MM.1S (cell line): Measurements from ENCODE around the gene ACKR3.

ENCODE experiments used
- DNase-seq: peaks from one replicate; pipeline ENCODE4 v3.0.0-alpha.2; 2015
- H2AFZ ChIP-seq: fragments of 300-600 bp; sonication (generic); 2 replicates; pipeline ENCODE4 v1.6.0; 2016; ENCODE audit warnings: antibody characterized with exemption, low read length
- H3F3A ChIP-seq: fragments of 300-600 bp; sonication (generic); 2 replicates; pipeline ENCODE4 v1.6.1; 2016; ENCODE audit warnings: mild to moderate bottlenecking, antibody characterized with exemption, low read length, moderate library complexity, mixed read lengths; ENCODE audit not compliant: insufficient read depth
- H3K27ac ChIP-seq: fragments of 300-600 bp; sonication (generic); 2 replicates; pipeline ENCODE4 v1.5.1; 2016; ENCODE audit warnings: mild to moderate bottlenecking, low read length
- H3K27me3 ChIP-seq: fragments of 300-600 bp; sonication (generic); replicated peaks from 2 replicates; pipeline ENCODE4 v1.6.0; 2016; ENCODE audit warnings: low read length; ENCODE audit not compliant: insufficient read depth
- H3K36me3 ChIP-seq: fragments of 300-600 bp; sonication (generic); replicated peaks from 2 replicates; pipeline ENCODE4 v1.6.1; 2016; ENCODE audit warnings: mild to moderate bottlenecking, low read length, mixed read lengths; ENCODE audit not compliant: insufficient read depth
- H3K4me1 ChIP-seq: fragments of 300-600 bp; sonication (generic); 2 replicates; pipeline ENCODE4 v1.6.1; 2016; ENCODE audit warnings: low read length, mixed read lengths
- H3K4me2 ChIP-seq: fragments of 300-600 bp; sonication (generic); 2 replicates; pipeline ENCODE4 v1.6.0; 2016; ENCODE audit warnings: low read depth, low read length
- H3K4me3 ChIP-seq: fragments of 300-600 bp; sonication (generic); 2 replicates; pipeline ENCODE4 v1.5.1; 2016; ENCODE audit warnings: low read length, mixed read lengths
- H3K79me2 ChIP-seq: fragments of 300-600 bp; sonication (generic); 2 replicates; pipeline ENCODE4 v1.6.1; 2016; ENCODE audit warnings: mixed run types, low read length, mixed read lengths
- H3K9ac ChIP-seq: fragments of 300-600 bp; sonication (generic); 2 replicates; pipeline ENCODE4 v1.6.1; 2016; ENCODE audit warnings: low read length, mixed read lengths
- H3K9me2 ChIP-seq: fragments of 300-600 bp; sonication (generic); replicated peaks from 2 replicates; pipeline ENCODE4 v1.6.1; 2016; ENCODE audit warnings: mild to moderate bottlenecking, low read length, mixed read lengths; ENCODE audit not compliant: insufficient read depth
- H3K9me3 ChIP-seq: fragments of 300-600 bp; sonication (generic); replicated peaks from 2 replicates; pipeline ENCODE4 v1.6.1; 2016; ENCODE audit warnings: mild to moderate bottlenecking, low read length, mixed read lengths; ENCODE audit not compliant: insufficient read depth
- H4K20me1 ChIP-seq: fragments of 300-600 bp; sonication (generic); 2 replicates; pipeline ENCODE4 v1.6.1; 2016; ENCODE audit warnings: mild to moderate bottlenecking, low read length, moderate library complexity, mixed read lengths; ENCODE audit not compliant: insufficient read depth
- EZH2 ChIP-seq: fragments of 300-600 bp; sonication (generic); optimal IDR thresholded peaks from 2 replicates; pipeline ENCODE3; 2017; ENCODE audit warnings: low read depth, mild to moderate bottlenecking, antibody characterized with exemption, low read length, mixed read lengths
- EZH2phosphoT487 ChIP-seq: fragments of 300-600 bp; sonication (generic); IDR thresholded peaks from 2 replicates; pipeline ENCODE4 v1.6.1; 2018; ENCODE audit warnings: antibody characterized with exemption, low read length
- TF ChIP-seq, protein P1 (sequence below): fragments of 300-600 bp; sonication (generic); IDR thresholded peaks from 2 replicates; pipeline ENCODE4 v1.5.1; 2016; ENCODE audit warnings: antibody characterized with exemption, low read length, mixed read lengths

Gene ACKR3

DNA sequence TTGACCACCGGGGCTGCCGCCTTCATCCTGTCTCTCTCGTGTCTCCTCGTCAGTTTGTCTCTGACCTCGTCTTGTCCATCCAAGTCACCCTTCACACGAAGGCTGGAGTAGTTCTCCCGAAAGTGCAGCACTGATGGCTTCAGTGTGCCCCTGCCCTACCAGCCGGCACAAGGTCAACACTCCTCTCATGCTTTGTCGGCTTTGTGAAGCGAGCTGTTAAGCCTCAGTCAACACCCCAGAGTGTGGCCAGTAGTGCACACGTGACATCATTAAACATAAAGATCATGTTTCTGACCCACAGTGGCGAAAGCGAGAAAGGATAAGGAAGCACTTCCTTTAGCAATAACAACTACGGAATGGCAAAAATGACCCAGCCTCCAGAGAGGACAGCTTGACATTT is 23.2 kb downstream of the ACKR3 start:
- no peaks in the 10 kb centered on the region for H3K9me3 ChIP-seq
- no peaks in the 10 kb centered on the region for H3K9me2 ChIP-seq
- H3K4me3 ChIP-seq, result no peak overlapping the region
- H3K27ac ChIP-seq, result no peak overlapping the region
- no peaks in the 10 kb centered on the region for H3K4me1 ChIP-seq
- H3K4me2 ChIP-seq, result no peak overlapping the region
- TF ChIP-seq, protein P1, sequence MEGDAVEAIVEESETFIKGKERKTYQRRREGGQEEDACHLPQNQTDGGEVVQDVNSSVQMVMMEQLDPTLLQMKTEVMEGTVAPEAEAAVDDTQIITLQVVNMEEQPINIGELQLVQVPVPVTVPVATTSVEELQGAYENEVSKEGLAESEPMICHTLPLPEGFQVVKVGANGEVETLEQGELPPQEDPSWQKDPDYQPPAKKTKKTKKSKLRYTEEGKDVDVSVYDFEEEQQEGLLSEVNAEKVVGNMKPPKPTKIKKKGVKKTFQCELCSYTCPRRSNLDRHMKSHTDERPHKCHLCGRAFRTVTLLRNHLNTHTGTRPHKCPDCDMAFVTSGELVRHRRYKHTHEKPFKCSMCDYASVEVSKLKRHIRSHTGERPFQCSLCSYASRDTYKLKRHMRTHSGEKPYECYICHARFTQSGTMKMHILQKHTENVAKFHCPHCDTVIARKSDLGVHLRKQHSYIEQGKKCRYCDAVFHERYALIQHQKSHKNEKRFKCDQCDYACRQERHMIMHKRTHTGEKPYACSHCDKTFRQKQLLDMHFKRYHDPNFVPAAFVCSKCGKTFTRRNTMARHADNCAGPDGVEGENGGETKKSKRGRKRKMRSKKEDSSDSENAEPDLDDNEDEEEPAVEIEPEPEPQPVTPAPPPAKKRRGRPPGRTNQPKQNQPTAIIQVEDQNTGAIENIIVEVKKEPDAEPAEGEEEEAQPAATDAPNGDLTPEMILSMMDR, result no peak
- TF ChIP-seq EZH2phosphoT487, result no peak
- TF ChIP-seq EZH2, result no peak
- H3K79me2 ChIP-seq, result no peaks in the 10 kb centered on the region
- no peak overlapping the region for H2AFZ ChIP-seq
- no peak for DNase-seq
- no peaks in the 10 kb centered on the region for H3K27me3 ChIP-seq
- no peaks in the 10 kb centered on the region for H4K20me1 ChIP-seq
- H3F3A ChIP-seq, result no peaks in the 10 kb centered on the region
- H3K9ac ChIP-seq, result no peak overlapping the region
- H3K36me3 ChIP-seq, result no peaks in the 10 kb centered on the region

DNA sequence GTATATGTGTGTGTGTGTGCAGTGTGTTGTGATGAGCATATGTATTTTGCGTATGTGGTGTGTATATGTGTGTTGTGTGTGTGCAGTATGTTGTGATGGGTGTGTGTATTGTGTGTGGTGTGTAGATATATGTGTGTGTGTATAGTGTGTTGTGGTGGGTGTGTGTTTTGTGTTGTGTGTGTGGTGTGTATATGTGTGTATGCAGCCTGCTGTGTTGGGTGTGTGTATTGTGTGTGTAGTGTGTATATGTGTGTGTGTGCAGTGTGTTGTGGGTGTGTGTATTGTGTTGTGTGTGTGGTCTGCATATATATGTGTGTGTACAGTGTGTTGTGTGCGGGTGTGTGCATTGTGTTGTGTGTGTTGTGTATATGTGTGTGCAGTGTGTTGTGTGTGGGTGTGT is 23.9 kb downstream of the ACKR3 start:
- no peak overlapping the region for H2AFZ ChIP-seq
- H3K4me3 ChIP-seq, result no peak overlapping the region
- H3K9me3 ChIP-seq, result no peaks in the 10 kb centered on the region
- H3K9me2 ChIP-seq, result no peaks in the 10 kb centered on the region
- no peaks in the 10 kb centered on the region for H3K36me3 ChIP-seq
- no peaks in the 10 kb centered on the region for H3K27me3 ChIP-seq
- H3K27ac ChIP-seq, result no peak overlapping the region
- H3K4me1 ChIP-seq, result no peaks in the 10 kb centered on the region
- TF ChIP-seq EZH2 (no peak), EZH2phosphoT487 (no peak)
- TF ChIP-seq, protein P1, result no peak
- H3K4me2 ChIP-seq, result no peak overlapping the region
- no peak overlapping the region for H3K9ac ChIP-seq
- no peaks in the 10 kb centered on the region for H3K79me2 ChIP-seq
- H3F3A ChIP-seq, result no peaks in the 10 kb centered on the region
- H4K20me1 ChIP-seq, result no peaks in the 10 kb centered on the region
- no peak for DNase-seq

DNA sequence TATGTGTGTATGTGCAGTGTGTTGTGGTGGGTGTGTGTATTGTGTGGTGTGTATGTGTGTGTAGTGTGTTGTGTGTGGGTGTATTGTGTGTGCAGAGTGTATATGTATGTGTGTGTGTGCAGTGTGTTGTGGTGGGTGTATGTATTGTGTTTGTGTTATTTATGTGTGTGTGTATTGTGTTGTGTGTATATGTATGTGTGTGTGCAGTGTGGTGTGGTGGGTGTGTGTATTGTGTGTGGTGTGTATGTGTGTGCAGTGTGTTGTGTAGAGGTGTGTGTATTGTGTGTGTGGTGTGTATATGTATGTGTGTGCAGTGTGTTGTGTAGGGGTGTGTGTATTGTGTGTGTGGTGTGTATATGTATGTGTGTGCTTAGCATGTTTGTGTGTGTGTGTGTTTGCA is 24.3 kb downstream of the ACKR3 start:
- Histone ChIP-seq H3K9me2 (no peaks in the 10 kb centered on the region), H4K20me1 (no peaks in the 10 kb centered on the region), H3K79me2 (no peaks in the 10 kb centered on the region), H3K9ac (no peak overlapping the region), H3K4me3 (no peak overlapping the region), H3K27me3 (no peaks in the 10 kb centered on the region), H3F3A (no peaks in the 10 kb centered on the region), H3K4me2 (no peak overlapping the region), H2AFZ (no peak overlapping the region), H3K27ac (no peak overlapping the region), H3K36me3 (no peaks in the 10 kb centered on the region), H3K4me1 (no peaks in the 10 kb centered on the region), H3K9me3 (no peaks in the 10 kb centered on the region)
- DNase-seq, result no peak
- TF ChIP-seq EZH2 (no peak), EZH2phosphoT487 (no peak)
- TF ChIP-seq, protein P1, result no peak

DNA sequence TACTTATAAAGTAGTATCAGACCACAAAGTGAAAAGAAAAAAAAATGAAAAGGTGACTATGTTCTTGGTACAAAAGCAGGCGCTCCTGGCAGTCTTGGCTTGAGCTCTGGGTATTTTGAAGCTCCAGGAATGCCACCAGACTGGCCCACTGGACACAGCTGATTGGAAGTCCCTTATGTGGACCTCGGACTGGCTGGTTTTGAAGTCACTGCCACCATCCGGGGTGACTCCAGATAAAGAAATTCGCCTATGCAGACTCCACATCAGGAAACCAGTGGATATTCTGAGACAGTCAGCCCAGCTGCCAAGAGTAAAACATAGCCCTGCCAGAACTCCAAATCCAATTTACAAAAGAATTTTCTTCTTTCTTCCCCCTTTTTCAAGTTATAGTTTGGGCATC is 28.0 kb downstream of the ACKR3 start:
- no peak for DNase-seq
- H4K20me1 ChIP-seq, result no peaks in the 10 kb centered on the region
- H3K9ac ChIP-seq, result no peak overlapping the region
- H3K27me3 ChIP-seq, result no peaks in the 10 kb centered on the region
- no peak overlapping the region for H3K4me2 ChIP-seq
- no peak overlapping the region for H3K27ac ChIP-seq
- no peak overlapping the region for H3K4me3 ChIP-seq
- no peaks in the 10 kb centered on the region for H3K4me1 ChIP-seq
- no peaks in the 10 kb centered on the region for H3F3A ChIP-seq
- H3K79me2 ChIP-seq, result no peaks in the 10 kb centered on the region
- H3K9me2 ChIP-seq, result no peaks in the 10 kb centered on the region
- no peaks in the 10 kb centered on the region for H3K36me3 ChIP-seq
- H3K9me3 ChIP-seq, result no peaks in the 10 kb centered on the region
- TF ChIP-seq EZH2phosphoT487 (no peak), EZH2 (no peak)
- TF ChIP-seq, protein P1, result no peak
- H2AFZ ChIP-seq, result no peak overlapping the region
